ENCODE measurements around the gene KIF26A.

KIF26A gene

DNA sequence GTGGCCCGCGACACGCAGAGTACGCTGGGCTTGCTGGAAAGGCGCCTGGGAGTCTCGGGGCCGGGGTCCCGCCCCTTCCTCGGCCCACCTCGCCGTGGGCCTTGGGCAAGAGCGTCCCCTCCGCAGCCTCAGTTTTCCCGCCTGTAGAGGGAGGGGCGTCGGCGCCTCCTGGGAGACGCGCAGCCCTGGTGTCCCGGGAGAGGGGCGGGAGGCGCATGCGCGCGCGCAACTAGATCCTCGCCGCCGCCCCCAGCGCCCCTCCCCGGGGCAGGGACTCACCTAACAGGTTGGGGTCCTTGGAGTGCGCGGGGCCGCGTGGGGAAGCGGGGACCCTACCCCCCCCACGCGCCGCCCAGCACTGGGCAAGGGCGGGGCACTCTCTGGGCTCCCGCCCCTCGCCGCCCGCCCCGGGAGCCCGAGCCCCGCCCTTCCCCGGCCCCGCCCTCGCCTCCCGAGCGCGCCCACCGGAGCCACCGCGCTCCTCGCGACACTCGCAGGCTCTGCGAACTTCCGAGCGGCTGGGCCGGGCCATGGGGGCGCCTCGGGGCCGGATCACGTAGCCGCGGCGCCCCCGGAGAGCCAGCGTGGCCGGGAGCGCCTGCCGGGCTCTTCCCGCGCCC is at the start of gene KIF26A:
KIF26A (plus strand) TSS at position 490 of the 620 bp plus-strand sequence. CDS start 136 bp downstream, outside the sequence.
- DNase-seq (ENCODE audit: low read depth) = no peak

DNA sequence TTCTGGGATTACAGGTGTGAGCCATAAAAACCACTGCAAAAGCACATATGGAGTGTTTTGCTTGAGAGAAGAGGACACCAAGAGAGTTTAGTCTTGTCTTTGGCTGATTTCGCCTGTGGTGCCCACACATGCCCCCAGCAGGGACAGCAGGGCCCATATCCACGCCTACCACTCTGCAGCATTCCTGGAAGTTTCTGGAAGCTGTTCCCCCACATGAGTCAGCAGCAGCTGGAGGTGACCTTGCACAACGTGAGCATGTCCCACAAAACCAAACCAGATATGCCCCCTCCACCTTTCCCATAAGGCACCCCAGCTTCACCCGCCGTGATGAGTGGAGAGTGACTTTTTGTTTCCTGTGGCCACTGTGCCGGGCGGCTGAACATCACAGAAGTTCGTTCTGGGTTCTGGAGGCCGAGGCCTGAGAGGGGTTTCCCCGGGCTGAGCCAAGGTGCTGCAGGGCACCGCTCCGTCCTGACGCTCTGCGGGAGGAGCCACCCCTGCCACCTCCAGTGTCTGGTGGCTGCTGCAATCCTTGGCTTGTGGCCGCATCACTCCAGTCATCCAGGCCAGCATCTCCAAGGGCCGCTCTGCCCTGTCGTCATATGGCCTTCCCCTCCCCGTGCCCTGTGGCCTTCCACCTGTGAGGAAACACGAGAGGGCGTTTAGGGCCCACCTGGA is 48.2 kb upstream of the KIF26A start:
- no peak for DNase-seq (ENCODE audit: low read depth)

DNA sequence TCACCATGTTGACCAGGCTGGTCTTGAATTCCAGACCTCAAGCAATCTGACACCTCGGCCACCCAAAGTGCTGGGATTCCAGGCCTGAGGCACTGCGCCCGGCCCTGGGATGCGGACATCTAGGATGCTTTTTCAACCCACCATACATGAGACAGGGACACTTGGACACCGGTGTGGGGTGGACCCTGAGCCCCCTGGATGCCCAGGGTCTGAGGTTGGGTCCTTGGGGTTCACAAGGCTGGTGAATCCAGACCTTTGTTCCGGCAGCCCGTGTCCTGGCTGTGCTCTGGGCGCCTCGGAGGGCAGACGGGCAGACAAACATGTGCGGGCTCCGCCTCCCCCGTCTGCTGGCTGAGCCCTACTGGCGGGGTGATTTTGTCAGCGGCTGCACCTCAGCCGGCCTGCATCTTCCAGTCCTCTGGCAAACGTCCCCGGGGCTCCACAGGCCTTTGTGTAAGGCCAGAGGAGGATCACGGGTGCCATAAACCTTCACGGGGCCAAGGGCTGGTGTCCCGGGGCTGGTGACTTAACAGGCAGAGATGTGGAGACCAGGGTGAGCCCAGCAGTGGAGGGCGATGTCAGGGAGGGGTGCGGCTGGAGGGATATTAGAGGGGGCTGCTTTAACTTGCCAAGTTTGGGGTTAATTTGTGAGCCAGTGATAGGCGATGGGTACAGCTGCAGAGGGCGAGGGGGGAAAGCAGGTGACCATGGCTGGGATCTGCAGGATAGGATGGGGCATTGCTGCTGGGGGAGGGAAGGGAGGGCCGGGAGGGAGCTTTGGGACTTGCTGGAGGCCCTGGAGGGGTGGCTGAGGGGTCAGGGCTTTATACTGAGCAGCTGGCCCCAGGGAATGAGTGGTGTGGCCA is 47.1 kb upstream of the KIF26A start:
- DNase-seq (ENCODE audit: low read depth) = no peak

DNA sequence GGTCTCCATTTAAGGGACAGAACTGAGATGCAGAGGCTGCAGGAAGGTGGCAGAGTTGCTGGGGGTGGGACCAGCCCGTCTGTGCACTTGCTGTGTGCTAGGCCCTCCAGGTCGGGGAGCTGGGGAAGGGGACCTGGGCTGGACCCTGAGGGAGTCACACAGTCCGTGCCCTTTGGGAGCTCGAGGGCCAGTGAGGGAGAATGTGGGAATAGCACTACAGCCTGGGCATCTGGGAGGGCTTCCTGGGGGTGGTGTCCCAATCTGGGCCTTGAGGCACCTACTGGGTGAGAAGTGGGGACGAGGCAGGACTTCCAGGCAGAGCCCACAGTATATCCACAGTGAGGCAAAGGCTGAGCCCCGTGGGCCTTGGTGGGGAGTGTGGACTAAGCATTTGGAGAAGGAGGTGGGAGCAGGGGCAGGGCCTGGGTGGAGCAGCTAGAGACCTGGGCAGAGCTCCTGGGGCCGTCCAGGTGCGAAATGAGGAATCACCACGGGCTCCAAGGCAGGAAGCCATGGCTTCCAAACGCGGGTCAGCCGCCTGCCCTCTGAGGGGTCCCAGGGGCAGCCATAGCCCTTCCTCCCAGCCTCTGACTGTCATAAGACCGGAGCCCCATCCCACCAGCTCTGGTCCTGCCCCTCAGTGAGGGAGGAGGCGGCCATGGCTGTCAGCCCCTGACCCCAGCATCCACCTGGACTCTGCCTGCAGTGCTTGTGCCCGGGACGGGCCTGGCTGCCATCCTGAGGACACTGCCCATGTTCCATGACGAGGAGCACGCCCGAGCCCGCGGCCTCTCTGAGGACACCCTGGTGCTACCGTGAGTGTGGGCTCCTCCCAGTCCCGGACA is 46.2 kb upstream of the KIF26A start:
- no peak for DNase-seq (ENCODE audit: low read depth)

DNA sequence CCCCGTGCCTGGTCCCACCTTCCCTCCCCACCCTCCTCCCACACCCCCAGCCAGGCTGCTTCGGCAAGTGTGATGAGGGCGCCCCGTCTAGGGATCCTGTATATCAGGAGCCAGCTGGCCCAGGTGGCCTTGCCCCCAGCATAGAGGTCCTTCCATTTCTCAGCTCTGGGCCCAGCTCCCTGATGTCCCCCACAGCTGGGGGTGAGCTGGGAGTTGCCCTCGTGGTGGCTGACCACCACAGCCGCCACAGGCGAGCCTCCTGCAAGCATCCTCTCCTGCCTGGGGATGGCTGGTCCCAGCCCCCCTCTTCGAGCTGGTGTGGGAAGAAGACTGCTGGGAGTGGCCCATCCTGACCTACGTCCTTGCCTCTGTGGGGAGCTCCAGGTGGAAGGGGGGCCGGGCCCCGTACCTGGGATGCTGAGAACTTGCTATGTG is 45.4 kb upstream of the KIF26A start:
- DNase-seq (ENCODE audit: low read depth) = no peak

DNA sequence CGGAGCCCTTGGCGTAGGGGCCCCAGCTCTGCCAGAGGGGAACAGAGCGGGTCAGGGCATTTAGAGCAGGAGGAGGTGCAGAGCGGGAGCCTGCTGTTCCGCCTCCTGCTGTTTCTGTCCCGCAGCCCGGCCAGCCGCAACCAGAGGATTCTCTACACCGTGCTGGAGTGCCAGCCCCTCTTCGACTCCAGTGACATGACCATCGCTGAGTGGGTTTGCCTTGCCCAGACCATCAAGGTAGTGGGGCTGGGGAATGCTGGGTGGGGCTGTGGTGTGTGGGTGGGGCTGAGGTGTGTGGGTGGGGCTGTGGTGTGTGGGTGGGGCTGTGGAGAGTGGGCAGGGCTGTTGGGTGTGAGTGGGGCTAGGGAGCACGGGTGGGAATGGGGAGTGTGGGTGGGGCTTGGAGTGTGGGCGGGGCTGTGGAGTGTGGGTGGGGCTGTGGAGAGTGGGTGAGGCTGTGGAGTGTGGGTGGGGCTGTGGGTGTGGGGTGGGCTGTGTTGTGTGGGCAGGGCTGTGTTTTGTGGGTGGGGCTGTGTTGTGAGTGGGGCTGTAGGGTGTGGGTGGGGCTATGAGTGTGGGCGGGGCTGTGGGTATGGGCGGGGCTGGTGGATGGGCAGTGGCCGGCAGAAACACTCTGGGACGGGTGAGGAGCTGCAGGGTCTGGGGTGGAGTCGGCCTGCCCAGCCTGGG is 44.9 kb upstream of the KIF26A start:
- no peak for DNase-seq (ENCODE audit: low read depth)

DNA sequence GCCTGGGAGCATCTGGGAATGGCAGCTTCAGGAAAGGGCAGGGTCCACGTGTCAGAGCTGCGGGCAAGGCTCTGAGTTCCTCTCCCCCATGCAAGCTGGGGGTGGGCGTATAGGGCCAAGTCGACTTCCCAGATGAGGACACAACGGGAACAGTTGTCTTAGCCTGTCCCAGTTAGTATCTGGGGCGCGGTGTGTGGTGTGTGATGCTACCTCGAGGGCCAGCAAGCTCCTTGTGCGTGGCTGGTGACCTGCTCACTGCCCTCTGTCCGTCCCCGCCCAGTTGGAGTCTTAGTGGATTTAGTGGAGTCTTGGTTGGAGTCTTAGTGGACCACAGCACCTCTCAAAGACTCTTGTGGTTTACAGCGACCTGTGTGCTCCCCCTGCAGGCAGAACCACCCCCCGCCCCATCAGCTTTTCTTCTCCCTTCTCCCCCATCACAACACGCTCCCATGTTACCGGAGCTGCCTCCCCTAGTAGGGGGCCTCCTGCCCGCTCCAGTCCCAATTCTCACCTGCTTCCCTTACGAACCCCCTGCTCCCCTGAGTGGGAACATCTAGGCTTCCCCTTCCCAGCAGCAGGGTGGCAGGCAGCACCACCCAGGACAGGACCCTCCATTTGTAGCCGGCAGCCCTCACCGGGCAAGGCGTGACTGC is 44.2 kb upstream of the KIF26A start:
- DNase-seq (ENCODE audit: low read depth) = no peak

DNA sequence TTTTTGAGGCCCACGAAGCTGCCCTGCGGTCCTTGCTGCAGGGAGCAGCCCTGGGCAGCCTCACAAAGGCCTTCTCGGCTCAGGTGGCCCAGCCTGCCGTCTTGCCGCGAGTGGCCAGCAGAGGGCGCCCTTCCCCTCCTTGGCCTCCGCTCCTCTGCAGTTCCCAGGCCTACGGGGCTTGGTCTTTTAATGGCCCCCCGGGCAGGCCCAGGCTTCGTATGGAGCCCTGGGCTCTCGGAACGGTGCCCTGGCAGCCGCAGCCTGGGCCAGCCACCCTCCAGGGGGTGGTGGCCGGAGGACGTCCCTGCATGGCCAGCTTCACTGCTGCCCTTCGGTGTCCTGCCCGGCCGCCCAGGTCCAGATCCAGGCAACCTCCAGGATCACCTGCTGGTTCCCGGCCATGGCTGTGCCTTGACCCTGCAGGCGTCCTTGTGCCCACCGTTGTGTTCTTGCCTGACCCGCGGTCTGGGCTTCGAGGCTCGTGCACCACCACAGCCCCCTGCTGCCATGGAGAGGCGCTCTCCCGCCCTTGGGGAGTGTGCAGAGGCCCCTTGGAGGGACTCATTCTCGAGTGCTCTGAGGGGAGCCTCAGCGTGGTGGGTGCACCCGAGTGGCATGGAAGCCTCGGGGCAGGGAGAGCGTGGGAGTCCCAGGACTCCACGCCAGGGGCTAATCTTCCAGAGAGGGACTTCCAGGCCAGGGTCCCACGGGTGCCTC is 43.5 kb upstream of the KIF26A start:
- no peak for DNase-seq (ENCODE audit: low read depth)

DNA sequence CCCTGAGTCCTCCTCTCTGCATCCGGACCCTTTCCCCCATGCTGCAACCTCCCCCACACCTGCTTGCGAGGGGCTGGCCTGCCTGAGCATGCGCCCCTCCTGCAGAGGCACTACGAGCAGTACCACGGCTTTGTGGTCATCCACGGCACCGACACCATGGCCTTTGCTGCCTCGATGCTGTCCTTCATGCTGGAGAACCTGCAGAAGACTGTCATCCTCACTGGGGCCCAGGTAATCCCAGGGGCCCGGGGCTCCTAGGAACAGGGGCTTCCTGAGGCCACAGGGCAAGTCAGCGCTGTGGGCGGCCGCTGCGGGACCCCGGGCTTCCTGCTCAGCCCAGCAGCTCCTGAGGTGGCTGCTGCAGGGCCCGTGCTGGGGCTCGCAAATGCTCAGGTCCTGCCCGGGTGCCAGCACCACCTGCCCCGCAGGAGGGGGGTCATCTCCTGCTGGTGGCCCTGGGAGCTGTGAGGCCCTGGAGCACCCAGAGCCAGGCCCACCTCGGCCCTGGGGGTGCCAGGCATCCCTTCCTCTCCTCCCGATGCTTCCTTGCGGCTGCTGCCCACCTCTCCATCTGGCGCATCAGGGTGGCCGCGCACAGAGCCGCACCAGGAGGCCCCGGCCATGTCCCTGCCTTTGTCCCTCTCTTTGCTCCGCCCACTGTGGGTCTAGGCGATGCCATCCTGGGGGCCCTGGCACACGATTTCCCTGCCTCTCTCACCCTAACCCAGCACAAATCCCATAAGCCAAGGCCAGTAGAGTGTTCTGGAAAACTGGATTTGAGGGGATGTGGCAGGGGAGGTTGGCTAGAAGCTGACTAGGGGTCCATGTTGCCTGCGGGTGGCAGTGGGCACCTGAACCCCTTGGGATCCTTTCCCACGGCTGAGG is 42.7 kb upstream of the KIF26A start:
- no peak for DNase-seq (ENCODE audit: low read depth)

DNA sequence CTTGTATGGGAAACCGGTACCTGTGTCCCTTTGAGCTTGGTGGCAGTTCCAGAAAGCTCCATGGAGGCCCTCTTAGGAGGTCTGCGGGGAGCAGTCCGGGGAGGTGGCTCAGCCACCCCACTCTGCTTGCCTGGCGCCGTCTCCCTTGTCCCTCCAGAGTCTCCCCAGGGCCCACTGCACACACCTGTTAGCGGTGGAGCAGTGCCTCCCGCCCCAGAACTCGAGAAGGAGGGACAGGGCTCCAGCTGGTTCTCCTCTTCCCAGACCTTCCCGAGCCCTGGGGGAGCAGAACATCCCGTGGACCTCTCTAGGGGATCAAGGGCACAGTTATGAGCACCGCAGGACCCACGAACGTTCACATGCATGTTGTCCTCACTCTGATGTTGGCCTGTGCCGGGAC is 42.1 kb upstream of the KIF26A start:
- DNase-seq (ENCODE audit: low read depth) = no peak

DNA sequence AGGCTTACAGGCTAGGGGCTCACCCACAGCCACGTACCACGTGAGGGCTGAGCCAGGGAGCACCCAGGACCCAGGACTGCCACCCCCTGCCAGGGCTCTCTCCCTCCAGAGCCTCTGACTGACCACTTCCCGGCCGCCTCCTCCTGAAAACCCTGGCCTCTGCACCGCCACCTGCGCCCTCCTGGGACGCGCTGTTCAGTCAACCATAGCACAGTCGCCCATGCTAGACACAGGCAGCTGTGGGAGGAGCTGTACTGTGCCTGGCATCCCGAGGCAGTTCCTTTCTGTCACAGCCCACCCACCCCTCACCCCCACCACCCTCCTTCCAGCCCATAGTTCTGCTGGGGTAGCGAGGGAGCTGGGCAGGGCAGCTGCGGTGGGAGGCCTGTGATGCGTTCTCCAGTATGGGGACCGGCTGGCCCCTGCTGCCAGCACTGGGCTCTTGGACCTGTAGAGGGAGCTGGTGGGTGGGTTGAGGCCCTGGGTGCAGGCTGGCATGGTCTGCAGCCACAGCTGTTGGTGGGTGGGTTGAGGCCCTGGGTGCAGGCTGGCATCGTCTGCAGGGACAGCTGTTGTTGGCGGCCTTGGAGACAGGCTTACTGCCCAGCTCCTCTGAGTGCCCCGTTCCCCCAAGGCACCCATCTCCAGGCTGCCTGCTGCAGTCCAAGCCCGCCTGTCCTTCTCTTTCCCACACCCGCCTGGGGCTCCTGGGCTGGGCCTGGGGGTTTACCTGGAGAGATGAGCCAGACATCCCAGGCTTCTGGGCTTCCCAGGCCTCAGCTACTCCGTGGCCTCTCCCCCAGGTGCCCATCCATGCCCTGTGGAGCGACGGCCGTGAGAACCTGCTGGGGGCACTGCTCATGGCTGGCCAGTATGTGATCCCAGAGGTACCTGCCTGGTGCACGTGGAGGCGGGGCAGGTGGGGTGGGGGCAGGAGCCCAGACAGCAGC is 41.4 kb upstream of the KIF26A start:
- no peak for DNase-seq (ENCODE audit: low read depth)

DNA sequence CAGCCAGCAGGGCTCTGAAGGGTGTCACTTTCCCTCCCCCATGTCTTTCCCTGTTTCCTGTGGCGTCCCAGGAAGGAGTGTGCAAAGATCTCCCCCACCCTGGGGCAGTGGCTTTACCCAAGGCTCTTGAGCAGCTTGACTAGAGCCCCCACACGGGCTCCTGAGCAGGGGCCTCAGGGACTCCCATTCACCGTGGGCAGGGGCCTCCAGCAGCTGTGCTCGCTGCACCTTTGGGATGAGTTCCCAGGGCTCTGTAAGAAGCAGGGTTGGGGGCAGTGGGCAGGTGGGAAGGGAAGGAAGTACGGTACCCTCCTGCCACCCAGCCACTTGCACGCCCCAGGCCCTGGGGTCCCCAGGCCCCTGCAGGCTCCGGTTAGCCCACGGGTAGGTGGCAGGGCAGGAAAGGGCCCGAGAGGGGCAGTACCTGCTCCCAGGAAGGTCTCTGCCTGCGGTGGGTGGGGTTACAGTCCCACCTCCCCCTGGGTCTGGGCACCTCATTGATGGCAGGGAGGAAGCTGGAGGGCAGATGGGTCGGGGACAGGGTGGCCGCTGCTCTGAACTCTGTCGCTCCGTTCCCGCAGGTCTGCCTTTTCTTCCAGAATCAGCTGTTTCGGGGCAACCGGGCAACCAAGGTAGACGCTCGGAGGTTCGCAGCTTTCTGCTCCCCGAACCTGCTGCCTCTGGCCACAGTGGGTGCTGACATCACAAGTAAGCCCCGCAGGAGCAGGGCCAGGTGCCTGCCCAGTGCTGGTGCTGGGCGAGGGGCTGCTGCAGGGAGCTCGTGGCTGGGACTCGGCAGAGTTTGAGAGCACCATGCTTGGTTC is 39.9 kb upstream of the KIF26A start:
- no peak for DNase-seq (ENCODE audit: low read depth)

DNA sequence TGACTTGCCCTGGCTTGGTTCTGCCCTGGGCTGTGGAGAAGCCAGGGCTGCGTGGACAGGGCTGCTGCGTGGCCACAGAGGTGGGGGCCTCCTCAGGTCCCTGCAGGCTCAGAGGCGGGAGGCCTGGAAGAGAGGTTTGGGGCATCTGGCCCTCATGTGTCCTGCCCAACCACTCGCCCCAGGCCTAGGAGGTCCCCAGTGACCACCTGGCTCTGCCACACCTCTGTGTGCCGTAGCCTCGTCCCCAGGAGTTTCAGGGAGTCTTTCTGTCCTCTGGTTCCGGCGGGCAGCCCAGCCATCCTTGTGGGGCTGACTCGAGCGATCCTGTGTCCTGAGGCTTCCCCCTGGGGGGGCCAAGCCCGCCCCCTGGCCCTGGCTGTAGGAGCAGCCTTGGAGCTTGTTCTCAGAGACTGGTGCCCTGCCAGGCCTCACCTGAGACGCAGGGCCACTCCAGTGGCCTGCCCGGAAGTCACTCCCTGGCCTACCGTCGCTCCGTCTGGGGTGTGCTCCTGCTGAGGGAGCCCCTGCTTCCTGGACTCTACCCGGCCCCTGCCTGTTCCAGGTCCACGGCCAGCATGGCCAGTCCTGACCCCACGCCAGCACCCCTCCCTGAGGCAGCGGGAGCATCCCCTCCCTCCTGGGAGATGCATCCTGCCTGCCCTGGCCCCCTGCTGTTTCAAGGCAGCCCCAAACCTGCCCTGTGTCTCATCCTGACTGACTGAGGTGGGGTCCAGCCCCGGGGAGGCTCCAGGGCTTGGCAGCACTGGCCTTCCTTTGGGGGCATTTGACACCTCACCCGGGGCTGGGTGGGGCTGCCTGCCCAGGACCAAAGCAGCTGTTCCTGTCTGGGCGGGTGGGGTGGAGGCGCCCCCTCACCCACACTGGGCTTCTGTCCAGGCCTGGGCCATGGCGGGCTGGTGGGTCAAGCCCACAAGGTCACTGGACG is 39.0 kb upstream of the KIF26A start:
- DNase-seq (ENCODE audit: low read depth) = no peak

DNA sequence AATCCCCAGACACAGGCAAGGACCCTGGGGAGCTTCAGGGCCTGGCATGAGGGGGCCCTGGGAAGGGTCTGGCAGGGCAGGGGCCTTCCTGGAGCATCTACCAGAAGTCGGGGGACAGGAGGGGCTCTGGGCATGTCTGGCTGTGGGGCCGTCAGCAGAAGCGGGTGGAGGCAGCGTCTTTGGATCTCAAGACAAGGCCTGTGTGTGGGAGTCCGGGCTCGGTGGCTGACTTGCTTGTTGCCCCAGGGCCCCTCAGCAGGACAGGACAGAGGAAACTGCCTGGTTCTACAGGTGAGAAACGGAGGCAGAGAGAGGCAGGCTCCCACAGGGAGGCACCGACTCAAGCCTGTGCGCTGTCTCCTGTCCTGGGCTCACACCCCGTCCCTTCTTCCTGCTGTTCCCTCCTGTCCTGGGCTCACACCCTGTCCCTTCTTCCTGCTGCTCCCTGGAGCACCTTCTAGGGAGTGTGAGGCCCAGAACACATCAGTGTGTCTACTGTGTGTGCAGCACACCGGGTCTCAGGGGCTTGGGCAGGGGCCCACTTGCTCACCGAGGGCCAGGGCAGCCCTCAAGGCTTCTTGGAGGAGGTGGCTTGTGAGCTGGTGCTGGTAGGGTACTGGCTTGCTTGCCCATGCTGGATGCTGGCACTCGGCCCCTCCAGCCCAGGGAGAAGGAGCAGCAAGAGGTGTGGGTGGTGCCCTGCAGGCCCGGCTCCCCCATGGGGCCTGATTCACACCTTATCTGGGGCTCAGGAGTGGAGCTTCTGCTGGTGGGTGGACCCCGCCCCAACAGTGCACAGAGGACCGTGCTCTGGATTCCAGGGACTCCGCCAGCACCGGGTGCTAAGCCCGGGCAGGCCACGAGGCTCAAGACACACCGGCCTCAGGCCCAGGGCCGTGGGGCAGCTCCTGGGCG is 38.0 kb upstream of the KIF26A start:
- no peak for DNase-seq (ENCODE audit: low read depth)

DNA sequence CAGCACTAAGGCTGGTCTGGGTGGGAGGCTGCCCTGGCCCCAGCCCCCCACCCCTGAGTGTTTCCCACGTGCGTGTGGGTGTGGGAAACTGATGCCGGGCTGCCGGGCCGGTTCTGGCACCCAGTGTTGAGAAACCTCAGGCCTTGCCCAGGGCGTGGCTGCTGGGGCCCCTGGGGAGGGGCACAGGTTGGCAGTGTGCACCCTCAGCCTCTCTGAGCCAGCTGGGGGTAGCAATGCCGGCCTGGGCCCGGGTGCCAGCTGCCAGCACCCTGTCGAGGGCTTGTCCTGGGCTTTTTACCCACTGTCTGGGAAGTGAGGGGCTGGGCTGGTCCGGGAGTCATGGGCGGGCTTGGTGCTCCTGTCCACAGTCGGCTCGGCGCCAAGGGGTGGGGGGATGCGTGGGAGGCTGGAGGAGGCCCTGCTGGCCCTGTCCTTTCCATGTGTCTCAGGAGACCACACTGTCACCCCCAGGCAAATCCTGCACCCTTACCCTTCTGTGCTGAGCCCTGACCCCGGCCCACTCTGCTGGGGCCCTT is 37.2 kb upstream of the KIF26A start:
- no peak for DNase-seq (ENCODE audit: low read depth)

All from non-pigmented ciliary epithelial cell (primary cell).